Activated CD8-positive, alpha-beta T cell treated with anti-CD3 and anti-CD28 coated beads, Interleukin-2, amount 10 ng/mL, durations not matched to agents 7 days and 5 days (primary cell): ENCODE measurements around the gene ALCAM. TPM values are rescaled to one million over a fixed set of nuclear protein-coding genes. Genes with fewer than 3 reads are reported as not detected.

Source experiments
- ATAC-seq: fragments of 150-1000 bp; cut with Tn5 transposase; one replicate; pipeline ENCODE4 v1.10.0; 2021; ENCODE audit warnings: moderate library complexity
- CTCF ChIA-PET: fragments of 350-600 bp; sonication (Branson Sonifier 250); formaldehyde crosslinking; loops from one replicate; lab custom pipeline; 2021; ENCODE audit warnings: antibody characterized with exemption; lab: Charles Lee
- POLR2A ChIA-PET: fragments of 350-600 bp; sonication (Branson Sonifier 250); formaldehyde crosslinking; loops from one replicate; lab custom pipeline; 2021; ENCODE audit warnings: antibody characterized with exemption; lab: Charles Lee
- DNase-seq: peaks from one replicate; pipeline ENCODE4 v3.0.0-alpha.2; 2020
- H3K27ac Mint-ChIP-seq: one replicate; pipeline ENCODE4 v1.8.0; 2021; ENCODE audit warnings: mild to moderate bottlenecking, mixed read lengths
- H3K27me3 Mint-ChIP-seq: one replicate; pipeline ENCODE4 v1.8.0; 2021; ENCODE audit warnings: low read depth, mixed read lengths
- H3K36me3 Mint-ChIP-seq: one replicate; pipeline ENCODE4 v1.8.0; 2021; ENCODE audit warnings: low read depth, mixed read lengths
- H3K4me1 Mint-ChIP-seq: one replicate; pipeline ENCODE4 v1.8.0; 2021; ENCODE audit warnings: low read depth, mixed read lengths
- H3K4me3 Mint-ChIP-seq: one replicate; pipeline ENCODE4 v1.8.0; 2021; ENCODE audit warnings: mild to moderate bottlenecking, mixed read lengths
- H3K9me3 Mint-ChIP-seq: one replicate; pipeline ENCODE4 v1.8.0; 2022; ENCODE audit warnings: mixed read lengths; ENCODE audit not compliant: insufficient read depth
- total RNA-seq, 2 experiments: library from RNA; stranded (reverse); gene quantifications; one replicate each; pipeline ENCODE4 v1.2.3, GENCODE V29; 2021

The ALCAM gene
- total RNA-seq: 1 to 10 TPM; 5.1 to 5.4 TPM

DNA sequence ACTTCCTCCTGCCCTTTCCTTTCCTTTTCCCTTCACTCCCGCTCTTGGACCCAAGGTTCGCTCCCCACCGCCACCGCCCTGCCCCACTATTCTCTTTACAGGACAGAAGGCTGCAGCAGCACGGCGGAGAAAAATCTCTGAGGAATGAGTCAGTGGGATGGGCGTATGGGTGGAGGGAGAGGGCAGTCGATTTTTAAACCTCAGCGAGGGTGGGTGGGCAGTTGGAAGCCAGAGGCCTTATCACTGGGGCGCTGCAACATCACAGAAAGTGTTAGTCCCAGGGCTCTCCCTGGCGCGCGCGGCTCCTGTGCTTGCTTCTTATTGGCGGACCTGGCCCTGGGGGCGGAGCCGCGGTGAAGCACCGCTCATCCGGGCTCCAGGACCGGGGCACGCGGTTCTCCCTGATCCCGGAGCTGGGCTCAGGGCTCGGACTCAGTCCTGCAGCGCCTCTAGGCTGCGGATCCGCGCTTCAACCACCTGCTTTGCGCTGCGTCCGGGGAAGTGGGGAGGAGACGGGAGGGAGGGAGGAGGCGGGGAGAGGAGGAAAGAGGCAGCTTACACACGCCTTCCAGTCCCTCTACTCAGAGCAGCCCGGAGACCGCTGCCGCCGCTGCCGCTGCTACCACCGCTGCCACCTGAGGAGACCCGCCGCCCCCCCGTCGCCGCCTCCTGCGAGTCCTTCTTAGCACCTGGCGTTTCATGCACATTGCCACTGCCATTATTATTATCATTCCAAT, at the start of gene ALCAM:
ALCAM (plus strand) TSS at position 584 of the 737 bp plus-strand sequence.
- ATAC-seq: peak; percentile 74
- DNase-seq: peak; percentile 82
- H3K4me1 Mint-ChIP-seq: peaks cover 37% of the 10 kb centered on the region
- peak within 1 kb of the TSS; percentile 95 for H3K27ac Mint-ChIP-seq
- H3K4me3 Mint-ChIP-seq: peak within 1 kb of the TSS; percentile 92
- H3K27me3 Mint-ChIP-seq: peaks cover 30% of the 10 kb centered on the region
- CTCF ChIA-PET: interaction anchor here (0.9 to 1.1 kb wide), 2 partner anchors 9 to 770 kb away, joined by 3 read pairs; no protein-coding TSS in a partner anchor
- no peaks in the 10 kb centered on the region for H3K9me3 Mint-ChIP-seq
- POLR2A ChIA-PET: no interaction called here
- no peaks in the 10 kb centered on the region for H3K36me3 Mint-ChIP-seq

DNA sequence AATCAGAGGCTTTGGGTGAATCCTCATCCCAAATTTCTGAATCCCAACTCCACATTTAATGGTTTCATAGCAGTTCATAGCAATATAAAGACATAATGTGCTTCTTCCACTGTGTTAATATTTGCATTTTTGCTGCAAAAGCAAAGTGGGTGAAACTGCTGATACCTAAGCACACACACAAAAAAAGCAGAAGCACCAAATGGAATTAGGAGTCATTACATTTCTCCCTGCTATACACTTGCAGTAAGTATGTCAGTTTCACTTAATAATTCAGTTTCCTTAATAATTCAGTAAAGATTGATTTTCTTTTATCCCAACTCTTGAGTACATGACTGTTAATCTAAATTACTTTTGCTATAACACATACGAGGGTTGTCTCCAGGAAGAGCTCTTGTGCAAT, 48.9 kb upstream of the ALCAM start:
- Mint-ChIP-seq H3K36me3 (no peaks in the 10 kb centered on the region), H3K9me3 (no peaks in the 10 kb centered on the region), H3K4me1 (no peaks in the 10 kb centered on the region), H3K27me3 (no peaks in the 10 kb centered on the region), H3K27ac (no peak overlapping the region), H3K4me3 (no peak overlapping the region)
- ChIA-PET CTCF (no interaction called here), POLR2A (no interaction called here)
- ATAC-seq: no peak
- no peak for DNase-seq

DNA sequence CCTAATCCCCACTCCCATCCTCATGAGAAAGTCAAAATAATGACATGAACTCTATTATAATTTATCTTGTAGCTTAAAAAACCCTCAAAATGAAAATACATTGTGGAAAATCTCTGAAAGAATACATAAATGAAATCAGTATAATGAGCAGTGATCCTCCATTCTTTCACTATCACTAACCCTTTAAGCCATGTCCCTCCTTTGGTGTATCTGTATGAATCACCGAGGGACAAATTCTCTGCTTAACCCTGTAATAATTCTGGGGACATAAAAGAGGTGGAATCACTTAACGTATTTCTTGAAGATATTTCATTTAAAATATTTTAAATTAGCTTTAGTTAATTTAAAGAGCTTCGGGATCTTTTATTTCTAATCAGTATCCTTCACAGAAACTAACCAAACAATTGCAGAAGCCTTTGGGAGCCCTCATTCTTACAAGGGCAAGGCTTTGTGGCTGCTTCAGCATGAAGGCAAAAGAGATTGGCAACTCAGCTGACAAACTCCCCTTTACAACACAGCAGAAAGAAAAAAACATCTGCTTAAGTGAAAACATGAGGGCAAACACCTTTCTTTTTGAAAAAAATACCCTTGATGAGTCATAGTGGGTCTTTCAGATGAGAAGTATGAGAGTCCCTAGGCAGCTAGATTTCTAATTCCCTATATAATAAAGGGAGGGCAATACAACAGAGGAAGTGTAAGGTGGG, 44.0 kb upstream of the ALCAM start:
- Mint-ChIP-seq H3K27me3 (peaks cover 3% of the 10 kb centered on the region), H3K36me3 (no peaks in the 10 kb centered on the region), H3K27ac (no peak overlapping the region), H3K4me1 (no peaks in the 10 kb centered on the region), H3K9me3 (no peaks in the 10 kb centered on the region), H3K4me3 (no peak overlapping the region)
- DNase-seq (no peak), ATAC-seq (no peak)
- ChIA-PET POLR2A (no interaction called here), CTCF (no interaction called here)

DNA sequence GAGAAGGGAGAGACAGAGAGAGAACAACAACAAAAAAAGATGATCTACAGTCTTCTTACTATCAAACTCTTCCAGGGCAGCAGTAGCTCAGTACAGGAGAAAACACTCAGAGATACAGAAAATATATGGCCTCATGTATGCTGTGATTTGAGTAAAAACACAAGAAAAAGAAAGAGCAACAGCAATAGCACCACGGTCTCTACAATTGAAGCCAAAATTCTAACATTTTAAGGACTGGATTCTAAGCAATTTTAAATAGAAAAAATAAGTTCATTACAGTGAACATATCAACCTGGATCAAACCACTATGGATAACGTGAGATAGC, 43.5 kb upstream of the ALCAM start:
- Mint-ChIP-seq H3K9me3 (no peaks in the 10 kb centered on the region), H3K4me1 (no peaks in the 10 kb centered on the region), H3K36me3 (no peaks in the 10 kb centered on the region), H3K4me3 (no peak overlapping the region), H3K27me3 (peaks cover 3% of the 10 kb centered on the region), H3K27ac (no peak overlapping the region)
- DNase-seq: no peak
- POLR2A ChIA-PET: no interaction called here
- ATAC-seq: no peak
- CTCF ChIA-PET: no interaction called here

DNA sequence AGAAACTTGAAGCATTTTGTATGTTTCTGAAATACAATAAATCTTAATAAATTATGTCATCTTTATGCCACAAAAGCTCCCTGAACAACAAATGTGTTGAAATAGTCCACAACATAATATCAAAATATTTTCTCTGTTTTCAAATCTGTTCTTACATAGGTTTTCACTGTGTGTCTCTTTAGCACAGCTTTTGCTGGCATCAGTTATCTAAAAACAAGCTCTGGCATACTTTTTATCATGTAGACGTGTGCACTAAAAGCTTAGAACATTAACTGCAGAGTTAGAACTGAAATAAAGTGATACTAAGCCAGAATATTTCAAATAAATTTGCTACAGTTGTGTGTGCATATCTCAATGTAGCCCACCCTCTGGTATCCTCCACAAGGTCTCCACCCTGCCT, 41.8 kb upstream of the ALCAM start:
- no peak for DNase-seq
- Mint-ChIP-seq H3K27me3 (peaks cover 3% of the 10 kb centered on the region), H3K4me3 (no peak overlapping the region), H3K27ac (no peak overlapping the region), H3K4me1 (no peaks in the 10 kb centered on the region), H3K36me3 (no peaks in the 10 kb centered on the region), H3K9me3 (no peaks in the 10 kb centered on the region)
- ATAC-seq: no peak
- CTCF ChIA-PET: no interaction called here
- POLR2A ChIA-PET: no interaction called here

DNA sequence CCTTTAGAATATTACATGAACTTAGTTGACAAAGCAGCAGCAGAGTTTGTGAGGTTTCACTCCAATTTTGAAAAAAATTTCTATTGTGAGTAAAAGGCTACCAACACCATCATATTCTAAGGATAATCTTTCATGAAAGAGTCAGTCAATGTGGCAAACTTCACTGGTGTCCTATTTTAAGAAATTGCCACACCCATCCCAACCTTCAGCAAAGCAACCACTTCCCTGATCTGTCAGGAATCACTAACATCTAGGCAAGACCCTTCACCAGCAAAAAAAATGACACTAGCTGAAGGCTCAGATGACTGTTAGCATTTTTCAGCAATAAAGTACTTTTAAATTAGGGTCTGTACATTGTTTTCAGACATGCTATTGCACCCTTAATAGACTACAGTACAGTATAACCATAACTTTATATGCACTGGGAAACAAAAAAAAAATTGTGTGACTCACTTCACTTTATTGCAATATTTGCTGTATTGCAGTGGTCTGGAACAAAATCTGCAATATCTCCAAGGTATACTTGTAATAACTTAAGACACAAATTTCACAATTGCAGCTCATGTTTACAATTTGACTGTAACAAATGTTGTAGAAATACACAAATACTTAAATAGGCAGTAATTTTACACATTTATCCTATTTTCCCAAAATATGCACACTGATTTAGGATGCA, 38.9 kb upstream of the ALCAM start:
- ATAC-seq: no peak
- POLR2A ChIA-PET: no interaction called here
- Mint-ChIP-seq H3K9me3 (no peaks in the 10 kb centered on the region), H3K27me3 (peaks cover 3% of the 10 kb centered on the region), H3K27ac (no peak overlapping the region), H3K36me3 (no peaks in the 10 kb centered on the region), H3K4me3 (no peak overlapping the region), H3K4me1 (no peaks in the 10 kb centered on the region)
- no peak for DNase-seq
- CTCF ChIA-PET: no interaction called here

DNA sequence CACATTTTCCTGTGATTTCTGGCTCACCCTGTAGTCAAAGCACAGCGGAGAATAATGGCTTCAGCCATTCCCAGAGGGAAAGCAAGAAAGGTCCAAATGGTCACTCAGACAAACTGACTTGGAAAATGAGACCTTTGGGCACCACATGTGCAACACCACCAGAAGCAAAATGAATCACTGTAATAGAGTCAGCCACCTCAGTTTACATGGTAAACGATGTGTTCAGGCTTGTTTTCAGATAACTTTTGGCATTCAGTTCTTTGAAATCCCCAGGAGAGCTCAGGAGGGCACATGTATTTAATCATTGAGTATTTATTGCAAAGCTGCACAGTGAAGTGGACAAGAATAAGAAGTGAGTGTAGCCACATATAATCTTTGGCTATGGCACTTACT, 38.4 kb upstream of the ALCAM start:
- no peaks in the 10 kb centered on the region for H3K36me3 Mint-ChIP-seq
- H3K4me3 Mint-ChIP-seq: no peak overlapping the region
- DNase-seq (no peak), ATAC-seq (no peak)
- H3K27me3 Mint-ChIP-seq: peaks cover 3% of the 10 kb centered on the region
- H3K27ac Mint-ChIP-seq: no peak overlapping the region
- ChIA-PET CTCF (no interaction called here), POLR2A (no interaction called here)
- no peaks in the 10 kb centered on the region for H3K4me1 Mint-ChIP-seq
- no peaks in the 10 kb centered on the region for H3K9me3 Mint-ChIP-seq

DNA sequence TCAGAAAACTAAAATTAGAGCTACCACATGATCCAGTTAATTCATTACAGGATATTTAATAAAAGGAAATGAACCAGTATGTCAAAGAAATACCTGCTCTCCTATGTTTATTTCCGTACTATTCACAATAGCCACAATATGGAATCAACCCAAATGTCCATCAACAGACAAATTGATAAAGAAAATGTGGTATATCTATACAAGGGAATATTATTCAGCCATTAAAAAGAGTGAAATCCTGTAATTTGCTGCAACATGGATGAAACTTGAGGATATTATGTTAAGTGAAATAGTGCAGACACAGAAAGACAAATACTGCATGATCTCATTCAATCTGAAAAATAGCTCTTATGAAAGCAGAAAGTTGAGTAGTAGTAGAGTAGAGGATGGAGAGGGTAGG, 33.7 kb upstream of the ALCAM start:
- ChIA-PET POLR2A (no interaction called here), CTCF (no interaction called here)
- ATAC-seq: no peak
- no peak for DNase-seq
- no peaks in the 10 kb centered on the region for H3K36me3 Mint-ChIP-seq
- peaks cover 2% of the 10 kb centered on the region for H3K4me1 Mint-ChIP-seq
- no peaks in the 10 kb centered on the region for H3K9me3 Mint-ChIP-seq
- H3K27me3 Mint-ChIP-seq: peaks cover 7% of the 10 kb centered on the region
- H3K27ac Mint-ChIP-seq: no peak overlapping the region
- H3K4me3 Mint-ChIP-seq: no peak overlapping the region

DNA sequence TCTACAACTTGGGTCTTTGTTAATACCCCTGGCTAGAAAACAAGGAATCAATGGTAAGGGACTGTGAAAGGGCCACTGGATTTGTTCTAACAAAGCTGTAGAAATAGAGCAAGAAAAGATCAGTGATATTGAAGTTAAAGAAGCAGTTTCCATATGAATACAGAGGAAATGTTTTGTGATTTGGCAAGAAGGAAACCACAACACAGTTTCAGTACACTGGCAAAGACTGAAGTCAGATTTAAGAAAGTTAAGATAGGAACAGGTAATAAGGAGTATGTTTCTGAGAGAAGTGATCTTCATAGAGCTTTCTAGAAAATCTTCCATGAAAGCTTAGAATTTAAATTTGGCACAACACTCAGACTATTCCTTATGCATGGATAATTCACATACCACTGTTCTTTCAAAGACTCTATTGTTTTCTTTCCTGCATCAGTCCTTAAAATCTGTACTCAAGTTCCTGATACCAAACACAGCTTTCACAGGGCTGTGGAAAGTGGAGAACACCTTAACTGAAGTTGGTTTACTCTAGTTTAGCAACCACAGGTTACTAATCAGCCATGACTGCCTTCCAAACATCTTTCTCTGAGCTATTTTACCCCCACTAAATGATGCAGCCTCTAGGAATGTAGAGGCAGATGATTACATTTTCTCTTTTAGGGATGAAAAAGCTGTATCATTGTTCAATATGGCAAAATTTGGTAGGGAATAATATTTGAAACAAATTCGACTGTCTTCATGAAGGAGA, 32.4 kb upstream of the ALCAM start:
- ATAC-seq (no peak), DNase-seq (no peak)
- Mint-ChIP-seq H3K4me1 (peaks cover 2% of the 10 kb centered on the region), H3K9me3 (no peaks in the 10 kb centered on the region), H3K36me3 (no peaks in the 10 kb centered on the region), H3K27me3 (peaks cover 7% of the 10 kb centered on the region), H3K4me3 (no peak overlapping the region), H3K27ac (no peak overlapping the region)
- ChIA-PET CTCF (no interaction called here), POLR2A (interaction anchor here (0.7 kb wide), 1 partner anchor 570 kb away, joined by 3 read pairs; no protein-coding TSS in a partner anchor)

DNA sequence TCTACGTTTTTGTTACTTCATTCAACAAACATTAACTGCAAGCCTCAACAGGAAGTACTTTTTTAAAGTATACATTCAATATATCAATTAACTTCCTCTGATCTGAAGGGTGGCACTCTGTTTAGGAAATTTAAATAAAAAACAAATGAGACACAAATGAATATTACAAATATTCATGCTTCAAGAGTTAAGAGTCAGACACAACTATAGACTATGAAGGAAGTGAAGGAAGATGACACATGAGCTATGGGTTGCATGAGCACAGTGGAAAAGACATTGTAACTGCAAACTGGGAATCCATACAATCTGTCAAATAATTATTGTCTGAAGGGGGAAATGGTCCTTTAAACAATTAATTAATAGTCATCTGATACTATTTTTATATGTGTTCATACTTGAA, 26.8 kb upstream of the ALCAM start:
- H3K27me3 Mint-ChIP-seq: peaks cover 13% of the 10 kb centered on the region
- DNase-seq (no peak), ATAC-seq (no peak)
- H3K27ac Mint-ChIP-seq: no peak overlapping the region
- ChIA-PET CTCF (no interaction called here), POLR2A (no interaction called here)
- no peaks in the 10 kb centered on the region for H3K4me1 Mint-ChIP-seq
- no peaks in the 10 kb centered on the region for H3K9me3 Mint-ChIP-seq
- H3K4me3 Mint-ChIP-seq: no peak overlapping the region
- no peaks in the 10 kb centered on the region for H3K36me3 Mint-ChIP-seq

DNA sequence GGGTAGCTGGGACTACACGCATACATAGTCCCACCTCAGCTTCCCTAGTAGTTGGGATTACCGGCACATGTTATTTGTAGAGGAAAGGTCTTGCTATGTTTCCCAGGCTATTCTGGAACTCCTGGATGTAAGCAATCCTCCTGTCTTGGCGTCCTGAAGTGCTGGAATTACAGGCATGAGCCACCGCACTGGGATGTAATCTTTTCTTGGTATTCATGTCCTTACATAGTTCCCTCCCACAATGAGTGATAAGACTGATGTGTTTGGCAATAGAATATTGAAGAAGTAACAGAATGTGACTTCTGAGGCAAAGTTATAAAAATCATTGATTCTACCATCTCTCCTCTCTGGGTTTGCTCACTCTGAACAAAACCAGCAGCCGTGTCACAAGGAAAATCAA, 22.7 kb upstream of the ALCAM start:
- Mint-ChIP-seq H3K4me1 (no peaks in the 10 kb centered on the region), H3K9me3 (no peaks in the 10 kb centered on the region), H3K27ac (no peak overlapping the region), H3K27me3 (peaks cover 15% of the 10 kb centered on the region), H3K4me3 (no peak overlapping the region), H3K36me3 (no peaks in the 10 kb centered on the region)
- POLR2A ChIA-PET: no interaction called here
- no peak for ATAC-seq
- DNase-seq: no peak
- CTCF ChIA-PET: no interaction called here

DNA sequence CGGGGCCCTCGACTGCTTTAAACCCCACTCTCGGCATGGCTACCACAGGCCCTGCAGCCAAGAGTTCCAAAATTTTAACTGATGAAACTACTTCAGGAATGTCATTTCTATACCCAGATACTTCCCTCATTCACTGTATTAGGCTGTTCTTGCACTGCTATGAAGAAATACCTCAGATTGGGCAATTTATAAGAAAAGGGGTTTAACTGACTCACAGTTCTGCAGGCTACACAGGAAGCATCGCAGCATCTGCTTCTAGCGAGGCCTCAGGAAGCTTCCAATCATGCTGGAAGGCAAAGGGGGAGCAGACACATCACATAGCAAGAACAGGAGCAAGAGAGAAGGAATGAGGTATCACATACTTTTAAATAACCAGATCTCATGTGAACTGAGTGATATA, 21.6 kb upstream of the ALCAM start:
- CTCF ChIA-PET: no interaction called here
- no peaks in the 10 kb centered on the region for H3K9me3 Mint-ChIP-seq
- no peak overlapping the region for H3K27ac Mint-ChIP-seq
- no peak for ATAC-seq
- no peak overlapping the region for H3K4me3 Mint-ChIP-seq
- H3K4me1 Mint-ChIP-seq: no peaks in the 10 kb centered on the region
- H3K27me3 Mint-ChIP-seq: peaks cover 15% of the 10 kb centered on the region
- H3K36me3 Mint-ChIP-seq: no peaks in the 10 kb centered on the region
- no peak for DNase-seq
- POLR2A ChIA-PET: no interaction called here
